Measurements from ENCODE around the gene TCHHL1.
"Not testable (repeated sequence)": the region's sequence is repeated elsewhere in the genome, so short reads cannot be mapped to it uniquely, and the experiment has no call there.

TCHHL1 gene

DNA sequence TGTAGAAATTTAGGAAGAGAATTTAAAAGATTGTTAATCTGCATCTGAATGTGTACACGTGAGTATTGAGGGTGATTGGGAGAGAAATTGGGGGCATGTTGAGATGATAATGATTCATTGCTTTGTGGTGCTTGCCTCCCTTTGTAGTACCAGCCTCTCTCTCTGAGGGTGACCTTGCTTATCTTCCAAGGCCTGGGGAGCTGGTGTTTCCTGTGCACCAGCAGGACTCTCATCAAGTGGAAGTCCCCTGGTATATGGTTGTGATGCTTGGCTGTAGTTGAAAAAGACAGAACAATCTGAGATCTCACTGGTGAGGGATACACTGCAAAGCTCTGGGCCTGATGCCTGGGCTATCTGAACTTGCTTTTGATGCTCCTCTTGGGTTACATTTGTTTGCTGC, 4.0 kb downstream of the TCHHL1 start:
- no peak for DNase-seq

DNA sequence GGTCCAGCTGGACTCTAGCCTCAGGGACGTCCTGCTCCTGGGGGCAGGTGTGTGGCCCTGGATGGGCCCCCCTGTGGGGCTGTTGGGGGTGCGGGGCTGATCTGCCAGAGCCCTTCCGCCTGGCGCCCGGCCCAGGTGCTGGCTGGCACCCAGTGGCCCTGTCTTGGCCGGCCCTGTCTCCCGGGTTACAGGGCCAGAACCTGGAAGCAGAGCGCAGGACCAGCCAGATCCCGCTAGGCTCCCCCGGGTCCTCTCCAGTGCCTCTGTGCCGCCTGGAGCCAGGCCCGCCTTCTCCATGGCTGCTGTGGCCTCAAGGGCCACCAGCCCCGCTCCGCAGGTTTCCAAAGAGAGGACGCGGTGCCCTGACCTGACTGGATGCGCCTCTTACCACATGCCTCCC, 7.8 kb downstream of the TCHHL1 start:
- not testable (repeated sequence) for DNase-seq

DNA sequence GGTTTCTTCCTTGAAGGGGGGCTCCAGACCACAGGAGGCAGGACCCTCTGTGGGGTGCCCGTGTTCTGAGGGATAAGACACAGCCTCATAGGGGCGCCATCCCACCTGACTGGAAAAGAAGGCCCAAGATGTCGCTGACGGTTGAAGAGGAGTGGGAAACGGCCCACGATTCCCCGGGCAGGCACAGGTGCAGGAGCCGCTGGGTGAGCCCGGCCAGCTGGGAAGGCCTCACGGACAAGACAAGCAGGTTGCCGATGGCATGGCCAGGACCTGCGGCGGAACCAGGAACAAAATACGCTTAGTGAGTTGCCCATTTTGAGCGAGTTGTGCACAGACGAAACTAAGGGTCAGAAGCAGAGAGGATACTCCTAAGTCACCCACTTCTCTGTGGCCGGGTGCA, 8.4 kb downstream of the TCHHL1 start:
- DNase-seq, result not testable (repeated sequence)

DNA sequence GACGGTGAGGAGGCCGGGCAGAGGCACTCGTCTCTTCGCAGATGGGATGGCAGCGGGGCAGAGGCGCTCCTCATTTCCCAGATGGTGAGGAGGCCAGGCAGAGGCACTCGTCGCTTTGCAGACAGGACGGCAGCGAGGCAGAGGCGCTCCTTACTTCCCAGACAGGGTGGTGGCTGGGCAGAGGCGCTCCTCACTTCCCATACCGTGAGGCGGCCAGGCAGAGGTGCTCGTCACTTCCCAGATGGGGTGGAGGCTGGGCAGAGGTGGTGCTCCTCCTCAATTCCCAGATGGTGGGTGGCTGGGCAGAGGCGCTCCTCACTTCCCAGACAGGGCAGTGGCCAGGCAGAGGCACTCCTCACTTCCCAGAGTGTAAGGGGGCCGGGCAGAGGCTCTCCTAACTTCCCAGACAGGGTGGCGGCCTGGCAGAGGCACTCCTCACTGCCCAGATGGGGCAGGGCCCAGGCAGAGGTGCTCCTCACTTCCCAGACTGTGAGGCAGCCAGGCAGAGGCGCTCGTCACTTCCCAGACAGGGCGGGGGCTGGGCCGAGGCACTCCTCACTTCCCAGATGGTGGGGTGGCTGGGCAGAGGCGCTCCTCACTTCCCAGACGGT, 9.9 kb downstream of the TCHHL1 start:
- DNase-seq, result no peak

DNA sequence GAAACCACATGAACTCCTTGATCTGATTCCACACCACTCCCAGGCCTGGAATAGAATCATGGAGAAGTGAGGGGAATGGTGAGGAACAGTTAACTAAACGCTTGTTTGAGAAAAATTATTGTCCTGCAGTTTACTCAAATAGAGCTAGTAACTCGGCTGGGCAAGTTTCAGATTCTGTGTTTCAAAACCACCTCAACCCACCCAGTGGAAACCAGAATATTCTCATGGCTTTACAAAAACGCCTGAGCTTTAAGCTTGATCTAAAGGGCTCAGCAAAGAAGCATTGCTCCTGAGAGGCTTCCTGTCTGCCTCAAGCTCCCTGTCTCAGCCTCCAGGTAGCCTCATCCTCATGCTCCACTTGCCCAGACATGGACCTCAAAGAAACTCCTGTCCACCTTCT, 16.6 kb downstream of the TCHHL1 start:
- no peak for DNase-seq

DNA sequence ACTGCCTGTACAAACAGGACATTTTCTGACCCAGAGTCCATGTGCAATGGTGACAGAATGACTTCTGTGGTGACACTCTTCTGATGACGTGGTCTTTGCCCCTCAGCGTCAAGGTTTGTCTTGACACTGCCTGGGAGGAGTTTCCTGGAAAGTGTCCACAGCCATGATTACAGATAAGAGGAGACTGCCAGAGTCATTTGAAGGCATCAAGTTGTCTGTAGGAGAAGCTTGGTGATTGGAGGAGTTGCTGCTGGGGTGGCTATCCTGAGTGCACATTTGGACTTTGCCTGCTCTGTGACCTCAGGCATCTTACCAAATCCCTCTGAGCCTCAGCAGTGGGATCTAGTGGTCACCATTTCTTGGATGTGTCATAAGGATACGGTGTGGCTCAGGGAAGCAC, 17.7 kb downstream of the TCHHL1 start:
- no peak for DNase-seq

DNA sequence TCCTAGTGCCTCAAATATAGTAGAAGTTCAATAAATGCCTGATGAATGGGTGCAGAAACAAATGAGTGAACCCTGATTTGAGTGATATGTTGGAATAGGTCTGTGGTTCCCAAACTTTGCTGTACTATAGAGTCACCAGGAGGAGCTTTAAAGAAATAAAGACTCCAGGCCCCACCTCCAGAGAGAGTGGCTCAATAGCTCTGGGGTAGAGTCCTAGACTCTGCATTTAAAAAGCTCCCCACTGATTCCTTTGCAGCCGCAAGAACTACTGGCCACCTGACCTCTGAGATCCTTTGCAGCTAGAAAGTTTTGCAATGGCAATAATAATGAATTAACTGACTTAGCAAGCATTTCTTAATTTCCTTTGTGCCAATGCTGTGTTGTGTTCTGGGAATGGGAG, 20.9 kb downstream of the TCHHL1 start:
- DNase-seq, result no peak

DNA sequence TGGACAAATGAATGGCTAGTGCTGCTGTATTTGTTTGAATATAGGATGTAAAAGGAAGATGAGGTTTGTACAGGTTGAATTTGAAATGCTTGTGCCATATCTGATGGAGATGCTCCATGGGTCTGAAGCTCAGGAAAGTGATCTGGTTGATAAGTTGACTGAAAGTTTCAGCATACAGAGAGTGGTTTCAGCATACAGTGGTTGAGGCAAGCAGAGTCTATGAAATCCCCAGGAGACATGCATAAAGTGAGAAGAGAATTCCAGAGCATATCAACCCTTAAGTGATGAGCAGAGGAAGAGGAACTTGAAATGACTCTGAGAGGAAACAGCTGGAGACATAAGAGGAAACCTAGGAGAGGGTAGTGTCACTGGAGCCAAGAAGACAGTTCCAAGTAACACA, 21.7 kb downstream of the TCHHL1 start:
- DNase-seq, result no peak

DNA sequence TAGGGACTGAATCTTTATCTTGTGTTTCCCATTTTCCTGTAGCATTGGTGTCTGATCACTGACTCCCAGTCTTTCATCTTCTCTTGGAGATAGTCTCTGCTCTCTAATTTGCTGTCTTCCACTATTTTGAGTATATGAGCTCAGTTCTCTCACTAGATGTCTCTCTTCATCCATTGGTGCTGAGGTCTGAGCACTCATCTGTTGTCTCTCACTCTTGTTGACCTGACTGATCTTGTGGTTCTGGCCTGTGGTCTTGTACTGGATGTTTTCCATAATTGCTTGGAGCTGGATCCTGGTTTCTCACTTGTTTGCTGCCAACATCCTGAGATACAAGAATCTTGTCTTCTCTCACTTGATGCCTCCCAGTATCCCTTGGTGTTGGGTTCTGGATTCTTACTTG, 26.9 kb downstream of the TCHHL1 start:
- no peak for DNase-seq

DNA sequence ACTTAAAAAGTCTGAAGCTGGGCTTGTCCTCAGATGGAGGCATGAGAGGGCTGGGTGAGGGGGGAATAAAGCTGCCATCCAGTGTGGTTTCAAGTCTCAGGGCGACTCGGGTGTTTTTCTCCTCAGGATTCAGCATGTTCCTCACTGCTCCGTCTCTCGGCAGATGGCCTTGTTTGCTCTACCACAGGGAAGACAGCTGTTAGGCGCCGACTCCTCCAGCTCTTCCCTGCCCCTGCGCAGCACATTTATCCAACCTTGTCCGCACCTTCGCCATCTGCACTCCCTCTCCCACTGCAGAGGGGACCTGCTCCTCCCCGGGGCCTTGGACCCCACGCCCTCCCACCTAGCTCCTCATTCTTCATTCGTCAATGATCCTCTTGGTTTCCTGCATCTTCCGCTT, 35.5 kb downstream of the TCHHL1 start:
- DNase-seq, result no peak

DNA sequence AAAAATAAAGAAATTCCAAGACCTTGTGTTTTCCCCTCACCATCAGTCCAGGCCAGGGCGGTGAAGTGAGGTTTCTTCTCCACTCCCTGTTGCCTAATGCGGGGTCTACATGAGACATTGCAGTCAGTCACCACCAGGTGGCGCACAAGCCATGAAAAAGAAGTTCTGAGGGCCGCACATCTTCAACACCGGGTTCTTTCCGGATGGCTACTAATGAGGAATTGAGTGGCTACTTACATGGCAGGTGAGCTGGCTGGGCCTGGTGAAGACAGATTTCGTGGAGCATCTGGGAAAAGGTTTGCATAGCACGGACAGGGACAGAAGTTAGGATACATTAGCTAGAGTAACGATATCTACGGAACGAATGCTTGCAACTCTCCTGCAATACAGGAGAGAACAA, 36.3 kb downstream of the TCHHL1 start:
- DNase-seq, result peak; percentile 81

DNA sequence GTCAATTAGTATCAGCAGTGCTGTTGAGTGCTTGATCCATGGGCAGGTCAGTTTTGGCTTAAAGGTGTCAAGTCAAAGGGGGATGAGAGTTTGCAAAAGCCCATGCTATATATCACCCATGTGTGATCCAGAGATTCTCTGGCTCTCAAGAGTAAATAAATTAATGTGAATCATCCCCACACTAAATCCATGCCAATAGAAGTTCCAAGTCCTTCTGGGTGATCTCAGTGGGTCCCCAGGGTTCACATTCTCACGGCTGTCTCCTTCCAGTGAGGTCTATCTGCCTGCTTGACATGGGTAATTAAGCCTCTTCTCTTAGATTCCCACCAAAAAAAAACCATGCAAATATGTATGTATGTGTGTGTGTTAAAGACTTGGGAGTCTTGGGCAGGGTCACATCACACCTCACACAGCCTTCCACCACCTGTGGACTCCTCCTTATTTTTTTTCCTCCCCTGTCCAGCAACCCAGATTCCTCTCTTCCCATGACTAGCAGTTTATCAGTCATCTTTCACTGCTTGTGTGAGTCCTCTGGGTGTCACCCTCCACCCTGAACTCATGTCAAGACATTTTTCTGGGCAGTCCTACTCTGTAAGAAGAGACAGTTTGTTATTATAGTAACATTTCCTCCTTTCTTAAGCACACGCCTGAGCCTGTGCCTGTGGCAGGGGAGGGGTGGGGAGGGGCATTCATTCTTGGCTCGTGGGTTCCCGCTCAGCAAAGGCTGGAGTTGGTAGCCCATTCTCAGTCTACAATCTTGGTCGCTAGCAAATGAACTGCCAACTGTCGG, 37.8 kb downstream of the TCHHL1 start:
- no peak for DNase-seq

DNA sequence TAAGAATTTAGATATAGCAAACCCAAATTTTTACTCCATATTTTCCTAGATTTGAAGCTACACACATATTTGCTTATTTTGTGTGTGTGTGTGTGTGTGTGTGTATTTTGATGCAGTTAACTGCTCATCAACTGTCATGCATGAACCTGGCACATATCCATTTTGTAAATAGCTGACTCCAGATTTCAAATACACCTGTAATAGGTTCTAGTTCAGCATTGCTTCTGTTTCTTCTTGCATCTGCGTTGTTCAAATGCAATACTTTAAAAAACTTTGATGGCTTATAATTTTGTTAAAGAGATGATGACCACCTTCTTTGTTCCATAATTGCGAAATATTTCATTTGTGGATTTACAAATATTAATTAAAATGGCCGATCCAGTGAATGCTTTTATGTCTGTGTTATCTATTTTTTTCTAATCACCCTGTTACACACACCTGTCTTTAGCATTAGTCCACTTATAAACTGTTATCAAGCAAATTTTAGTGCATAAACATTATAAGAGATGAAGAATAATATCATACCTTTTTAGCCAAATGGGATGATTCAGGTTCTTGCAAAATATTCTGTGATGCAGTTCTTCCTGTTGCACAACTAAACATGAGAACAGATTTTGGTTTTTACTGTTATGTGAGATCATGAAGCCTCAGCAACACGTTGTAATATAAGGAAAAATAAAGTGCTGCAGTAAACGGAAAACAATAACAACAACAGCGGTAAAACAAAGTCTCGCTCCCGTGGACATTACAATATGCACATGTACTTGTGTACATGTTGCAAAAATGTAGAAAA, 39.4 kb downstream of the TCHHL1 start:
- no peak for DNase-seq

DNA sequence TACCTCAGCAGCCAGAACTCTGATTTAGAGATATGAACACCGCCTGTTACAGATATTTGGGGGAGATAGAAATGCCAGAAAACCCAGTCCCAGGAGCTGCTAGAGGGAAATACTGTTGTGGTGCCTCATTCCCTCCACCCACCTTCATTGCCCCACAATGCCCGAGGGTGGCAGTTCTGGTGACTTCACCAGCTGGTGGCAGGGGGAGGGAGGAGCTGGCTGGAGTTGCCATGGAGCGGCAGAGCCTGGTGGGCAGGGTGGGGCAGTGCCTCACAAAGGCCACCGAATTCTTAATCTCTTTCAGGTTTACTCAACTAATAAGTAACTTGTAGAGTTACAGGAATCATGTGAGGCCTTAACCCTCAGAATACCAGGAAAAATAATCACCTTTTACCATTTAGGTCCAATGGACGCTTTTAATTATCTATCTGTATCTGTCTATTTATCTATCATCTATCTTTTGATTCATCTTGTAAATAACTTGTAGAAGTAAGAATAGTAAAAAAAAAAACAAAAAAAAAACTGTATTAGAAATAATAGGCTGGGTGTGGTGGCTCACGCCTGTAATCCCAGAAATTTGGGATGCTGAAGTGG, 40.4 kb downstream of the TCHHL1 start:
- DNase-seq, result peak; percentile 73

DNA sequence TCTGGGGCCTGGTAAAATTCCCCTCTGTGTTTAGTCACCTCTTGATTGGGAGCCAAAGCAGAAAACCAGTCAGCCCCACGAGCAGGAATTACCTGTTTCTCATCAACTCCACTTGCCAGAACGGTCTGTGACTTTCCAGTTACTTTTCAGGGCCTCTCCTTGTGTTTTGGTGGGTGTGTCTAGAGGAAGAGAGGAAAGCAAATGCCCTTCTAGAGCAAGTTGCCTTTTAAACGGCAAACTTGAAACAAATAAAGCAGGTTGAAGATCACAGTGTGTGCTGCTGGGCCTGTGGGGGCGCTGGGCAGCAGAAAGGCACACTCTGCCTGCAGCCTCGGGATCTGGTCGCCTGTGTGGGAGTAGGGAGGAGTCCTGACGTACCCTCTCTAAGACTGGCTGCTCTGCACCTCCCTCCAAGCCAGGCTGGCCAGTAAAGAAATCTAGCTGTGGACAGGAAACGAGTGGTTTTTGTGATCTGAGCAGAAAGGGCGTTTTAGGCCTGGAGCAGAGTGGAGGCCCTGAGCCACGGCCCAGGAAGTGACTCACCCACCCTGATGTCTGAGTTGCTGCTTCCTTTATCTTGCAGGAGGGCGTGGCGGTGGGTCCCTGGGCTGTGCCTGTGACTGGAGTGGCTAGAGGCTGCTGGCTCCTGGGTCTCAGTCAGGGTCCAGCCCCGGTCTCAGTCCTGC, 41.0 kb downstream of the TCHHL1 start:
- peak; percentile 90 for DNase-seq

DNA sequence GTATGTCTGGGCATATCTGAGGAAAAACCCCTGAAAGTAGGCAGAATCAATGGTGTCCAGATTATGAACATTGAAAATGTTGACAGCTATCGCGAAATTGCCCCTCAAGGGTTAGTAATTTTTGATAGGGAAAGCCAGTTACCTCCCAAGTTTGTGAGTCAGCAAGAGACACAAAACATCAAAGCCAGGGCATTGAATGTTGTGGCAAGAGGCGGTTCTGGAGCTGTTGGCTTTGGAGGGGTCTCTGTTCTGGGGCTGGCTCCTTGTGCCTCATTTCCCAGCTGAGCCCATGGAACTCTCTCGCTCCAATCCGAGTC, 41.5 kb downstream of the TCHHL1 start:
- DNase-seq, result no peak

DNA sequence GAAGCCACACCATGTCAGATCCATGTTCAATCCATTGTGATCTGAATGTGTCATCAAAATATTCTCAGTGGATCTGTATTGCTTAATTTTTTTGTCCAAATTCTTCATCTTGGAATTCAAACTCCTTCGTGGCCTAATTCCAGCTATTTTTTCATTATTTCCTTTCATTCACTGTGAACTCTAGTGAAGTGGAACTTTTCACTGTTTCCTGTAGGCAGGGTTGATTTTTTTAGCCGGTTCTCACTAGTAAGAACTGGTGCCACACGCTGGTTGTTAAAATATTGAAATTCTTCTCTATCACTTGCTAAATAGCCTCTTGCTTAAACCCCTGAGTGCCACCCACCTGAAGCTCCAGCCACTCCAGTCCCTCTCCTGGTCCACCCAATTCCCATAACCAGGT, 44.5 kb downstream of the TCHHL1 start:
- no peak for DNase-seq

DNA sequence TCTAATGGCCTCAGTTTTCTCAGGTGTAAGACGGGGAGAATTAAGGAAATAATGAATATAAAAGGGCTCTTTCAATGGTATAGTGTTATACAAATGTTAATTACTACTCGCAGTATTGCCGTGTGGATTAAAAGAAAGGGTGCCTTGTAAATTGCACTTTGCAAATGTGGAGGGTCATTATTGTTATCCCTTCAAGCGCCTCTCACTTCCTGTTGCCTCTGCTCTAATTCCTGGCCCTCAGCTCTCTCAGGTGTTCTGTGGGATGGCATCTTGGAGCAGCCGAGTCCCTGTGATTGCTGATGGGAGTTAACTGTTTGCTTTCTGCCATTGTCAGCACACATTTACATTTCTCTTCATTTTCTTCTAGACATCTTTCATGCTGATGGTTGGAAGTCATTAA, 45.0 kb downstream of the TCHHL1 start:
- no peak for DNase-seq

DNA sequence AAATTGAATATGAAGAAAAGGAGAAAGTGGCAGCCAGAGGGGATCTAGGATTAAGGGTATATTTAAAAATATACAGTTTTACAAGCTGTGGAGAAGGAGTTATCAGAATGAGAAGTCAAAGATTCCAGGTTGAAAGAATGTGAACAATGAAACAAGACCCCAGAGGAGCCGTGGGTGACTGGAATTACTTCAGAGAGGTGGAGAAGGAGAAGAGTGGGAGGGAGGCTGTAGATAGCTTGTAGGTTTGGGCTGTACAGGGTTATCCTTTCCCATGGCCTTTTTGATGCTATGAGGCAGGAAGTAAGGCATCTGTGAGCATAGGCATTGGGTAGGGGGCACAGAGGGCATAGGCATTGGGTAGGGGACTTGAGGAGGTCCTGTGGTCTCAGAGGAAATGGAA, 46.8 kb downstream of the TCHHL1 start:
- no peak for DNase-seq

DNA sequence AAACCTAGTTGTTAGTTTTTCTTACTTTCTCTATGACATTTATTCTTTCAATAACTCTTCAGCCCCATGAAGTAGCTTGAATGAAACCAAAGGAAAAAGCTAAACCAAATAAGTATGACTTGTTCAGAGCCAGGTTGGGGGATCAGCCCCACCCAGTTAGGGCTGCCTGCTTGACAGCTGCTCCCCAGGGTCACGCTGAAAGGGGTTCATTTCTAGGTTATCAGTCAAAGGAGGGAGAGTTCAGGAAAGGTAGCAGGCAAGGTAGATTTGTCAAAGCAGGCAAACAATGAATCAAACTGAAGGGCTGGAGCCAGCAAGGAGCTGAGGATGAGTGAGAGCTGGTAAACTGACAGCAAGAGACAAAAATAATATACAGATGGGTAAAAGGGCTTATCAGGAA, 49.0 kb downstream of the TCHHL1 start:
- no peak for DNase-seq

DNA sequence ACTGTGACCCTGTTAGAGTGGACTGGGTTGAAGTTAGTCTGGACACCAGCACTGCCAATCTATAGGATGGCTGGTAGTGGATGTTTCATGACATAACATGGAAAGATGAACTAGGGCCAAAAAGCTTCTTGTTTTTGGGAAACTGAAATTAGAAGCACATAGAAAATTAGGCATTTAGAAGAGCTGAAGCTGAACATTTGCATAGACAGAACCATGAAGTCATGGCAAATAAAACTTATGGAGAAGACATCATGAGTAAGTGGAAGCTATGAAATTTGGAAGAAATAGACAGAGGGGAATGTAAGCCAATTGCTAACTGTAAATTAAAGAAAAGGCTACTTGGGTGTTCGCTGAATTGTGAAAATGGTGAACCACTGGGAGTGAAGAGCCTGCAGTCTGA, 49.4 kb downstream of the TCHHL1 start:
- no peak for DNase-seq

DNA sequence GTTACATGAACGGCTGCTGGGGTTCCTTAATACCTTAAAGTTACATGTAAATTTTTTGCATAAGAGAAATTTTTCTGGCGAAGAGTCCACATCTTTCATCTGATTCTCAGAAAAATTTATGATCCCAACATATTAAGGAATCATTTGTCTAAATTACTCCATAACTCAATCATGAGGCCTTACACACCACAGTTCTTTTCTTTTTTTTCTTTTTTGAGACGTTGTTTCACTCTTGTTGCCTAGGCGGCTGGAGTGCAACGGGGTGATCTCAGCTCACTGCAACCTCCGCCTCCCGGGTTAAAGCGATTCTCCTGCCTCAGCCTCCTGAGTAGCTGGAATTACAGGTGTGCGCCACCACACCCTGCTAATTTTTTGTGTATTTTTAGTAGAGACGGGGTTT, 50.0 kb downstream of the TCHHL1 start:
- DNase-seq, result no peak
